GM19452 (cell line): ENCODE data around the gene RAD51C.
"Not testable (repeated sequence)": the region's sequence is repeated elsewhere in the genome, so short reads cannot be mapped to it uniquely, and the experiment has no call there.

ENCODE experiments used
- ATAC-seq: cut with Tn5 transposase; IDR thresholded peaks from one replicate; pipeline ENCODE4 v1.9.1; 2021; ENCODE audit not compliant: unreplicated experiment

Gene RAD51C

GRCh38 chr17:58734040-58734439, 41.6 kb downstream of the RAD51C start:
- no peak for ATAC-seq

- no peak for ATAC-seq
These were observed 42.4 kb downstream of the RAD51C start for GRCh38 chr17:58734811-58735210.

GRCh38 chr17:58741121-58741625, 48.8 kb downstream of the RAD51C start:
- no peak for ATAC-seq

- no peak for ATAC-seq
These were observed 55.3 kb downstream of the RAD51C start for GRCh38 chr17:58747674-58748073.

- not testable (repeated sequence) for ATAC-seq
These were observed 57.2 kb downstream of the RAD51C start for GRCh38 chr17:58749627-58750026.

GRCh38 chr17:58753026-58753425, 60.6 kb downstream of the RAD51C start:
- ATAC-seq = no peak

DNA sequence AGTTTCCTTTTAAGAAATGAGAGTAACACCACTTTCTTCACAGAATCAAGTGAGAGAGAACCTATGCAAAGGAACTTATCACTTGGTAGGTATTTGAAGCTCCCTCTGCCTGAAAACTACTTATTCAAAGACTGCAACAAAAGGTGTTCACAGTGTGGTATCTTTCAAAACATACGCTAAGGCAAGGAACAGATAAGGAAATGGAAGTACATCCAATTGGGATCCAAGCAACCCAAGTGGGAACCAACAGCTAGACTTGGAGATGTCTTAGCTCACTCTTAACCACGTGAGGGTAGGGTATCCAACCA, 62.8 kb downstream of the RAD51C start:
- no peak for ATAC-seq

- ATAC-seq = no peak
These were observed 63.3 kb downstream of the RAD51C start, which contains the start of gene PPM1E for GRCh38 chr17:58755577-58756245. Gene PPM1E (plus strand): TSS chr17:58755854.

DNA sequence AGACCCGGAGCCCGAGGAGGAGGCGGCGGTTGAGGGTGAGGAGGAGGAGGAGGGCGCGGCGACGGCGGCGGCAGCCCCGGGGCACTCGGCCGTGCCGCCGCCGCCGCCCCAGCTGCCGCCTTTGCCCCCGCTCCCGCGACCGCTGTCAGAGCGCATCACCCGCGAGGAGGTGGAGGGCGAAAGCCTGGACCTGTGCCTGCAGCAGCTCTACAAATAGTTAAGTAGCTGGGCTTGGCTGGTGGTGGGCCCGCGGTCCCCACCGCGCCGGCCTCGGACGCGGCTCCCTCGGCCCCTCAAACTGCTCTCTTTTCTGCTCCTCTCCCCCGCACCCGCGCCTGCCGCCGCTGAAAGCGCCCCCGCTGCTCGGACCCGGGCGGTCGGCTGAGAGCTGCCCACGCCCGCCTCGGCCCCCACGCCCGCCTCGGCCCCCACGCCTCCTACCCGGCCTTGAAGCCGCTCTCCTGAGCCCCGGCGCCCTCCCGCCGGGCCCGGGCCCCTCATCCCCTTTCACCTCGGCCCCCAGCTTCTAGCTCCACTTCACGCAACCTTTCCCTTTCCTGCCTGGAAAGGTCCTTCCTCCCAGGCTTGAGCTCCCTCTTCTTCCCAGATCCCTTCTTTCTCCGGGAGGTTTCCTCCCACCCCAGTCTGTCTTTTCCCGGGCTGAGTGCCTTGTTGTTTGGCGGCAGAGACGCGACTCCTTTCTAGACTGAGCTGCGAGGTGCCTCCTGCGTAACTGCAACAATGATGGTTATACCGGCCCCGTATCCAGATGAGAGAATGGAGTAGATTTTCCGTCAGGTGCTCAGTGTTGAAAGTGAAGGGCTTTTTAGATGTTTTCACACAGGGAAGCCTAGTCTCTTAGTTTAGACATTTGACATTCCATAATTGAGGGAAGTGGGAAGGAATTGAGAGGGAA, 64.1 kb downstream of the RAD51C start:
- ATAC-seq = no peak

DNA sequence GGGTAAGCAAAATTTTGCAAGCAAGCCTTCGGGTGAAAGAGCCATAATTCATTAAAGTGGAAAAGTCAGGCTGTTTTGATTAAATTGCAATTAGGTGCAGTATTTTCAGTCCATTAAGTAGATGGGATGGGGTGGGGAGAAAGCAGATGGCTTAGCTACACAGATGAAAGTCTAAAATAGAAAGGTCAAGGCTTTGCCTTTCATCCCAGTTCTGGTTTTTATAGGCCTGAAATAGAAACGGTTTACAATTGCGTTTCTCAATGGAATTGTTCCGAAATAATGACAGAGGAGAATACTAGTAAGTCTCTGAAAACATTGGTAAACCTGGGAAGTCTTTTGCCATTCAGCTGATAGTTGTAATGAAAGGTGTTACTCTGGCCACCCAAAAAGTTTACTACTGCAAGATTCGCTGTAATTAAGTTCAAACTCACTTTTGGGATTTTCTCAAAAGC, 64.8 kb downstream of the RAD51C start:
- ATAC-seq = no peak

- no peak for ATAC-seq
These were observed 66.5 kb downstream of the RAD51C start for GRCh38 chr17:58758890-58759289.

- ATAC-seq = no peak
These were observed 67.1 kb downstream of the RAD51C start for GRCh38 chr17:58759522-58759921.

- ATAC-seq = no peak
These were observed 67.8 kb downstream of the RAD51C start for GRCh38 chr17:58760248-58760647.

DNA sequence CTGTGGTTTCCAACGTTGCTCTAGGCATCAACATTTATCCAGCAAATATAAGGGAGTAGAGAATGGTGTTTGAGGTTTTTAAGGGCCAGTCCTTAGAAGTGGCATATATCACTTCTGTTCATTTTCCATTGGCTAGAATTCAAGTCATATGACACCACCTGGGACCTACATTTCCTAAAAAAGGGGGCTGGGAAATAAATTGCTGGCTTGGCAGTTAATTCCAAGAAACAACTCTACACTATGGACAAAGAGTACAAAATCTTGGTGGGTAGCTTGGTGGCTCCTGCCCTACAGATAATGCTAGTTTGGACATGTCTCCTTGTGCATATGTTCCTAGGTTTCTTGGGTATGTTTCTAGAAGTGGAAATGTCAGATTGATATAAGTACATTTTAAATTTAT, 70.9 kb downstream of the RAD51C start:
- ATAC-seq = no peak

DNA sequence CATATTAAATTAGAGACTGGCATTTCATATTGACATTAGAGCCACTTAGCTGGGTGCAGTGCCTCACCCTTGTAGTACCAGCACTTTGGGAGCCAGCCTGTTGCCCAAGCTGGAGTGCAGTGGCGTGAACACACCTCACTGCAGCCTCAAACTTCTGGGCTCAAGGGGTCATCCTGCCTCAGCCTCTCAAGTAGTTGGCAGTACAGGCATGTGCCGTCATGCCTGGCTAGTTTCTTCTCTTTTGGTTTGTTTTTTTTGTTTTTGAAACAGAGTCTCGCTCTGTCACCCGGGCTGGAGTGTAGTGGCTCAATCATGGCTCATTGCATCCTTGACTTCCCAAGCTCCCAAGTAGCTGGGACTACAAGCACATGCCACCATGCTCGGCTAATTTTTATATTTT, 72.0 kb downstream of the RAD51C start:
- no peak for ATAC-seq

DNA sequence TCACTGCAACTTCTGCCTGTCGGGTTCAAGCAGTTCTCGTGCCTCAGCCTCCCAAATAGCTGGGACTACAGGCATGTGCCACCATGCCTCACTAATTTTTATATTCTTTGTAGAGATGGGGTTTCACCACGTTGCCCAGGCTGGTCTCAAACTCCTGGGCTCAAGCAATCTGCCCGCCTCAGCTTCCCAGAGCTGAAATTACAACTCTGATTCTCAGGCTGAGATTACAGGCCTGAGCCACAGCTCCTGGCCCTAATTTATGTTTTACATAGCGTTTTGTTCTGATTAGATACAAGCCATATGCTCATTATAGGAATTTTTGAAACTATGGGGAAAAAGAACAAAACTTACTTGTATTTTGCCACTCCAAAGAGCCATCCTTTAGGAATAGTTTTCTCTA, 86.1 kb downstream of the RAD51C start:
- not testable (repeated sequence) for ATAC-seq

- ATAC-seq = no peak
These were observed 87.0 kb downstream of the RAD51C start for GRCh38 chr17:58779446-58779845.

- no peak for ATAC-seq
These were observed 91.0 kb downstream of the RAD51C start for GRCh38 chr17:58783380-58783779.

DNA sequence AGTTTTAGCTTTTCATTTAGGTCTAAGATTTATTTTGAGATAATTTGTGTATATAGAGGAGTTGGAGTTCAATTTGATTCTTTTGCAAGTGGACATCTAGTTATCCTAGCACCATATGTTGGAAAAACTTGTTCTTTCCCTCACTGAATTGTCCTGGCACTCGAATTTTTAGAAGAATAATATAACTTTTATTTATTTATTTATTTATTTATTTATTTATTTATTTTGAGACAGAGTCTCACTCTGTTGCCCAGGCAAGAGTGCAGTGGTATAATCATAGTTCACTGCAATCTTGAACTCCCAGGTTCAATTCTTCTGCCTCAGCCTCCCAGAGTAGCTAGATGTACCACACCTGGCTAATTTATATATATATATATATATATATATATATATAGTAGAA, 92.7 kb downstream of the RAD51C start:
- no peak for ATAC-seq
